GM12878 (cell line): ENCODE results near the gene TTI1. TPM values are rescaled to one million over a fixed set of nuclear protein-coding genes. Genes with fewer than 3 reads are reported as not detected.

Source experiments
- ATAC-seq: fragments of 200-7000 bp; cut with Tn5 transposase; 3 replicates; pipeline ENCODE4 v1.9.1; 2020; ENCODE audit warnings: mild to moderate bottlenecking, moderate library complexity
- BruUV-seq: library from RNA; stranded (reverse); fragments of 400-500 nt; replicated peaks from 2 replicates; lab custom pipeline; 2021; lab: Mats Ljungman, UMichigan
- CTCF ChIA-PET: fragments of 300-600 bp; sonication (Branson Sonifier 250); formaldehyde crosslinking; extraction: SDS; loops from one replicate; lab custom pipeline; 2021; ENCODE audit warnings: inconsistent platforms; lab: Yijun Ruan, JAX
- POLR2A ChIA-PET: fragments of 350-600 bp; formaldehyde crosslinking; extraction: SDS; loops from one replicate; lab custom pipeline; 2021; ENCODE audit warnings: inconsistent platforms; lab: Charles Lee
- RAD21 ChIA-PET: fragments of 300-600 bp; sonication (Branson Sonifier 250); formaldehyde crosslinking; loops from one replicate; lab custom pipeline; 2023; ENCODE audit warnings: antibody characterized with exemption; ENCODE audit not compliant: unreplicated experiment; lab: Charles Lee
- SMC1A ChIA-PET: fragments of 300-600 bp; sonication (Branson Sonifier 250); formaldehyde crosslinking; loops from one replicate; lab custom pipeline; 2023; ENCODE audit not compliant: unreplicated experiment, uncharacterized antibody; lab: Charles Lee
- DNase-seq: peaks from one replicate; pipeline ENCODE4 v3.0.0-alpha.2; 2011; ENCODE audit warnings: low read depth, low spot score
- FAIRE-seq: peaks from 3 replicates; lab custom pipeline; 2011; peaks lifted over from hg19 to GRCh38; lab: Jason Lieb, UNC
- H2AFZ ChIP-seq: 2 replicates; pipeline ENCODE4 v1.6.0; 2011; ENCODE audit warnings: low read depth, low read length, control low read depth; ENCODE audit not compliant: control insufficient read depth
- H3K27ac ChIP-seq: 2 replicates; pipeline ENCODE4 v1.5.1; 2011; ENCODE audit warnings: control low read depth; ENCODE audit not compliant: control insufficient read depth, insufficient read depth
- H3K27me3 ChIP-seq, 2 experiments: replicated peaks in 1 of 2; 2 replicates each; pipeline versions ENCODE4 v1.6.0 to v1.6.1; 2011; ENCODE audit warnings: low read length in 1 of 2; ENCODE audit not compliant: control insufficient read depth in 2 of 2, insufficient read depth in 2 of 2
- H3K36me3 ChIP-seq, 2 experiments: 2 replicates each; pipeline ENCODE4 v1.5.1; 2011; ENCODE audit warnings: low read length in 1 of 2; ENCODE audit not compliant: control insufficient read depth in 2 of 2, insufficient read depth in 2 of 2
- H3K4me1 ChIP-seq: 2 replicates; pipeline ENCODE4 v1.6.1; 2011; ENCODE audit warnings: mild to moderate bottlenecking, low read length, moderate library complexity, mixed read lengths; ENCODE audit not compliant: control insufficient read depth, insufficient read depth
- H3K4me2 ChIP-seq: 2 replicates; pipeline ENCODE4 v1.6.0; 2011; ENCODE audit warnings: control low read depth; ENCODE audit not compliant: control insufficient read depth, insufficient read depth
- H3K4me3 ChIP-seq: fragments of 200-600 bp; sonication (generic); 2 replicates; pipeline ENCODE4 v1.5.1; 2016
- H3K79me2 ChIP-seq: 2 replicates; pipeline ENCODE4 v1.6.0; 2011; ENCODE audit warnings: low read length; ENCODE audit not compliant: control insufficient read depth, insufficient read depth
- H3K9ac ChIP-seq: 2 replicates; pipeline ENCODE4 v1.8.0; 2011; ENCODE audit warnings: low read length, control low read depth, mixed read lengths; ENCODE audit not compliant: control insufficient read depth, insufficient read depth
- H3K9me3 ChIP-seq: replicated peaks from 3 replicates; pipeline ENCODE4 v1.5.1; 2011; ENCODE audit warnings: mild to moderate bottlenecking, low read length; ENCODE audit not compliant: control insufficient read depth, insufficient read depth
- H4K20me1 ChIP-seq: 2 replicates; pipeline ENCODE4 v1.6.0; 2011; ENCODE audit not compliant: control insufficient read depth, insufficient read depth
- CTCF ChIP-seq, 3 experiments: IDR thresholded peaks in 2 of 3; conservative IDR thresholded peaks in 1 of 3; 2 replicates each; pipeline ENCODE4 v1.5.1; 2011; ENCODE audit warnings: low read depth in 3 of 3, low read length in 3 of 3, mild to moderate bottlenecking in 3 of 3, control low read depth in 2 of 3, moderate library complexity in 2 of 3, inconsistent platforms in 1 of 3, mixed read lengths in 1 of 3; ENCODE audit not compliant: control insufficient read depth in 2 of 3, insufficient read depth in 1 of 3; ENCODE audit errors: extremely low read depth in 1 of 3
- HDGF ChIP-seq: fragments of 450-650 bp; IDR thresholded peaks from 2 replicates; pipeline ENCODE4 v1.6.1; 2016; ENCODE audit warnings: antibody characterized with exemption
- MXI1 ChIP-seq: fragments of 150-350 bp; IDR thresholded peaks from 2 replicates; pipeline ENCODE4 v1.6.1; 2011; ENCODE audit warnings: low read depth, mild to moderate bottlenecking, inconsistent platforms, low read length, improper control_type of control experiment
- NFIC ChIP-seq: IDR thresholded peaks from 2 replicates; pipeline ENCODE4 v1.6.1; 2012; ENCODE audit warnings: low read depth, mild to moderate bottlenecking, inconsistent platforms, low read length, moderate library complexity
- NR2C1 ChIP-seq: fragments of 450-650 bp; IDR thresholded peaks from 2 replicates; pipeline ENCODE4 v1.6.1; 2017; ENCODE audit warnings: antibody characterized with exemption, mild to moderate bottlenecking, moderate library complexity
- POLR2AphosphoS2 ChIP-seq: IDR thresholded peaks from 2 replicates; pipeline ENCODE4 v1.6.1; 2011; ENCODE audit warnings: low read depth, mild to moderate bottlenecking, low read length, improper control_type of control experiment, moderate library complexity
- SMARCA5 ChIP-seq: fragments of 450-650 bp; IDR thresholded peaks from 2 replicates; pipeline ENCODE4 v1.6.1; 2017; ENCODE audit warnings: mild to moderate bottlenecking
- TARDBP ChIP-seq: IDR thresholded peaks from 2 replicates; pipeline ENCODE4 v1.6.1; 2016; ENCODE audit warnings: borderline replicate concordance
- YY1 ChIP-seq: IDR thresholded peaks from 2 replicates; pipeline ENCODE4 v1.6.1; 2011; ENCODE audit warnings: low read depth, mild to moderate bottlenecking, low read length
- ZNF24 ChIP-seq: fragments of 450-650 bp; IDR thresholded peaks from 2 replicates; pipeline ENCODE4 v1.6.1; 2017; ENCODE audit warnings: antibody characterized with exemption, mild to moderate bottlenecking
- WGBS: methylation state at CpG from one replicate; pipeline ENCODE4 v1.1.6; 2016; ENCODE audit warnings: low lambda C conversion rate; ENCODE audit not compliant: insufficient replicate concordance, insufficient coverage; ENCODE audit errors: missing lambda C conversion rate; 5-methylcytosine and 5-hydroxymethylcytosine counted together
- in situ Hi-C: fragments of 300-500 bp; cut with MboI; formaldehyde crosslinking; loops from 9 replicates; pipeline ENCODE4 v1.14.3; 2018; ENCODE audit warnings: mixed read lengths
- intact Hi-C: fragments of 100-400 bp; cut with micrococcal nuclease; formaldehyde crosslinking; loops from one replicate; pipeline ENCODE4 v1.14.2; 2022; ENCODE audit not compliant: unreplicated experiment
- polyA plus RNA-seq, 11 experiments: library from polyadenylated mRNA; depleted of rRNA in 4 of 11; unstranded in 6 of 11; stranded (reverse) in 5 of 11; fragments of >200 nt; fragmentation: Nextera tagmentation in 4 of 11; fragmentation: Illumina TruSeq in 1 of 11; extraction: Ambion mirVana in 4 of 11; extraction: Trizol in 1 of 11; gene quantifications; 1 replicate in 1 of 11; 2 replicates in 10 of 11; pipeline versions ENCODE4 v1.2.1 to v1.2.3, GENCODE V29; 2011 to 2016; ENCODE audit warnings: inconsistent platforms in 2 of 11, missing spikeins in 2 of 11, low read depth in 1 of 11
- total RNA-seq, 4 experiments: library from RNA; depleted of rRNA in 3 of 4; stranded (reverse); fragments of >200 nt in 3 of 4; fragmentation: Illumina TruSeq in 1 of 4; extraction: Trizol in 1 of 4; gene quantifications; 2 replicates each; pipeline versions ENCODE4 v1.2.1 to v1.2.3, GENCODE V29; 2013 to 2021
- TF ChIP-seq, protein P1 (sequence below): fragments of 450-650 bp; conservative IDR thresholded peaks from 2 replicates; pipeline ENCODE4 v1.6.1; 2017; ENCODE audit warnings: mild to moderate bottlenecking, moderate library complexity
- TF ChIP-seq, protein P2 (sequence below): IDR thresholded peaks from 2 replicates; pipeline ENCODE4 v1.6.1; 2011; ENCODE audit warnings: borderline replicate concordance, low read depth, mild to moderate bottlenecking, moderate library complexity, mixed read lengths, low read length; ENCODE audit not compliant: insufficient read depth; ENCODE audit errors: extremely low read length

The TTI1 gene
- total and polyA plus RNA-seq, 10 of the 15 experiments (the other 5 are each of a cell fraction or from before 2014, with no cell fraction given) = 5.3 to 44.6 (median 24.9) TPM

GRCh38 chr20:37983286-37983685 lies 50.0 kb downstream of the TTI1 start:
- CTCF ChIA-PET = interaction anchor here (1.3 to 2.8 kb wide), 2 partner anchors 9 to 11 kb away, joined by 4 to 8 read pairs; no protein-coding TSS in a partner anchor
- in situ Hi-C loops (no loop called here), intact Hi-C loops (no loop called here)
- no peak for FAIRE-seq
- Histone ChIP-seq H3K4me2 (no peak overlapping the region), H3K79me2 (no peaks in the 10 kb centered on the region), H3K4me3 (no peak overlapping the region), H2AFZ (no peak overlapping the region), H3K27ac (no peak overlapping the region), H3K4me1 (no peaks in the 10 kb centered on the region), H4K20me1 (no peaks in the 10 kb centered on the region), H3K27me3 (no peaks in the 10 kb centered on the region), H3K9ac (no peak overlapping the region), H3K36me3 (no peaks in the 10 kb centered on the region; a peak in 2 of 4 replicates), H3K9me3 (no peaks in the 10 kb centered on the region)
- whole genome bisulfite sequencing = 98% methylated on average over 13 of the region's 13 CpGs
- DNase-seq = no peak
- TF ChIP-seq MXI1 = no peak
- TF ChIP-seq POLR2AphosphoS2 = no peak
- SMC1A ChIA-PET = interaction anchor here (0.6 kb wide), 1 partner anchor 94 kb away, joined by 3 read pairs; no protein-coding TSS in a partner anchor
- ATAC-seq = no peak
- no TSS peak for BruUV-seq
- POLR2A ChIA-PET = no interaction called here
- RAD21 ChIA-PET = no interaction called here

DNA sequence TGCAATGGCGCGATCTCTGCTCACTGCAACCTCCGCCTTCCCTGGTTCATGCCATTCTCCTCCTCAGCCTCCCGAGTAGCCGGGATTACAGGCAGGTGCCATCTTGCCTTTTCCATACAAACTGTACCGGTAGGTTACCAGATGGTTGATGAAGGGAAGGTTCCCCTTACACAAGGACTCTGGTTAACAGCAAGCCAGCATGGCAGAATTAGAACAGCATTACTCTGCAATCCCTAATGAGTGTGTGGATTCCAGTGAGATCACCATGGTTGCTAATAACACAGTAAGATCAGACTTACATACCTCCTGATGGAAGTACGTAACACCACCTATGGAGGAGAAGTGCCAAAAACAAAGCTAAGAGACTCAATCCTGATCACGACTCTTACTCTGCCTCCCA lies 51.7 kb downstream of the TTI1 start:
- ChIA-PET RAD21 (no interaction called here), SMC1A (no interaction called here), CTCF (no interaction called here), POLR2A (interaction anchor here (0.6 kb wide), 1 partner anchor 254 kb away, joined by 3 read pairs; no protein-coding TSS in a partner anchor)
- Histone ChIP-seq H3K4me1 (no peaks in the 10 kb centered on the region), H3K27ac (no peak overlapping the region), H3K4me3 (no peak overlapping the region), H3K36me3 (no peaks in the 10 kb centered on the region; a peak in 2 of 4 replicates), H3K79me2 (no peaks in the 10 kb centered on the region), H2AFZ (no peak overlapping the region), H3K9me3 (no peaks in the 10 kb centered on the region), H3K27me3 (no peaks in the 10 kb centered on the region), H4K20me1 (no peaks in the 10 kb centered on the region), H3K4me2 (no peak overlapping the region), H3K9ac (no peak overlapping the region)
- DNase-seq (no peak), FAIRE-seq (no peak), ATAC-seq (no peak)
- intact Hi-C loops (no loop called here), in situ Hi-C loops (no loop called here)
- WGBS = 95% methylated on average over 5 of the region's 8 CpGs
- no TSS peak for BruUV-seq
- TF ChIP-seq, protein P1, sequence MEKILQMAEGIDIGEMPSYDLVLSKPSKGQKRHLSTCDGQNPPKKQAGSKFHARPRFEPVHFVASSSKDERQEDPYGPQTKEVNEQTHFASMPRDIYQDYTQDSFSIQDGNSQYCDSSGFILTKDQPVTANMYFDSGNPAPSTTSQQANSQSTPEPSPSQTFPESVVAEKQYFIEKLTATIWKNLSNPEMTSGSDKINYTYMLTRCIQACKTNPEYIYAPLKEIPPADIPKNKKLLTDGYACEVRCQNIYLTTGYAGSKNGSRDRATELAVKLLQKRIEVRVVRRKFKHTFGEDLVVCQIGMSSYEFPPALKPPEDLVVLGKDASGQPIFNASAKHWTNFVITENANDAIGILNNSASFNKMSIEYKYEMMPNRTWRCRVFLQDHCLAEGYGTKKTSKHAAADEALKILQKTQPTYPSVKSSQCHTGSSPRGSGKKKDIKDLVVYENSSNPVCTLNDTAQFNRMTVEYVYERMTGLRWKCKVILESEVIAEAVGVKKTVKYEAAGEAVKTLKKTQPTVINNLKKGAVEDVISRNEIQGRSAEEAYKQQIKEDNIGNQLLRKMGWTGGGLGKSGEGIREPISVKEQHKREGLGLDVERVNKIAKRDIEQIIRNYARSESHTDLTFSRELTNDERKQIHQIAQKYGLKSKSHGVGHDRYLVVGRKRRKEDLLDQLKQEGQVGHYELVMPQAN = no peak
- TF ChIP-seq CTCF (IDR thresholded peaks at IDR 0.05 in 2 of 3, conservative IDR thresholded peaks at IDR 0.05 in 1 of 3; ENCODE audit: control insufficient read depth in 2 of 3, extremely low read depth in 1 of 3, insufficient read depth in 1 of 3, low read depth in 3 of 3, low read length in 3 of 3) = no peak
- TF ChIP-seq ZNF24 = no peak
- TF ChIP-seq HDGF = no peak
- no peak for TF ChIP-seq TARDBP
- TF ChIP-seq, protein P2, sequence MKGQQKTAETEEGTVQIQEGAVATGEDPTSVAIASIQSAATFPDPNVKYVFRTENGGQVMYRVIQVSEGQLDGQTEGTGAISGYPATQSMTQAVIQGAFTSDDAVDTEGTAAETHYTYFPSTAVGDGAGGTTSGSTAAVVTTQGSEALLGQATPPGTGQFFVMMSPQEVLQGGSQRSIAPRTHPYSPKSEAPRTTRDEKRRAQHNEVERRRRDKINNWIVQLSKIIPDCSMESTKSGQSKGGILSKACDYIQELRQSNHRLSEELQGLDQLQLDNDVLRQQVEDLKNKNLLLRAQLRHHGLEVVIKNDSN = no peak
- TF ChIP-seq NFIC = no peak
- TF ChIP-seq NR2C1 = no peak
- no peak for TF ChIP-seq SMARCA5
- no peak for TF ChIP-seq YY1
